ENCODE results near the gene ZNF513.

ZNF513 gene

GRCh38 chr2:27376151-27376865, 4.2 kb downstream of the ZNF513 start:
- Mint-ChIP-seq H3K27me3 (no peaks in the 10 kb centered on the region), H3K36me3 (ENCODE audit: low read depth) (peaks cover 70% of the 10 kb centered on the region), H3K9me3 (no peaks in the 10 kb centered on the region), H3K4me1 (ENCODE audit: low read depth) (peaks cover 44% of the 10 kb centered on the region), H3K4me3 (no peak overlapping the region), H3K27ac (no peak overlapping the region)

DNA sequence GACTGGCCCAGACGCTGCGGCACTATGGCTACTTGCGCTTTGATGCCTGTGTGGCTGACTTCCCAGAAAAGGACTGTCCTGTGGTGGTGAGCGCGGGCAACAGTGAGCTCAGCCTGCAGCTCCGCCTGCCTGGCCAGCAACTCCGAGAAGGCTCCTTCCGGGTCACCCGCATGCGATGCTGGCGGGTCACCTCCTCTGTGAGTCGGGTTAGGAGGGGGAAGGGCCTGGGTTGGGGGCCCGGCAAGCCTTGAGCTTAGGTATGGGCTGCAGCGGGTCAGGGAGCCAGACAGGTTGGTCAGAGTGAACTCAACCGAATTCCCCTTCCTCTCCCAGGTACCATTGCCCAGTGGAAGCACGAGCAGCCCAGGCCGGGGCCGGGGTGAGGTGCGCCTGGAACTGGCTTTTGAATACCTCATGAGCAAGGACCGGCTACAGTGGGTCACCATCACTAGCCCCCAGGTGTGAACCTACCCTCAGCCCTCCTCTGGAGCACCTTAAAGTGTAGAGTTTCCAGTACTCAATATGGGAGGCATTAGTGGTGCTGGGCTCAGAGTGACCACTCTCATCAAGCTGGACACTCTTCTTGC, 4.9 kb downstream of the ZNF513 start:
- H3K4me3 Mint-ChIP-seq, result no peak overlapping the region
- H3K27ac Mint-ChIP-seq, result peak overlapping the region; percentile 67
- H3K27me3 Mint-ChIP-seq, result no peaks in the 10 kb centered on the region
- H3K4me1 Mint-ChIP-seq (ENCODE audit: low read depth), result peaks cover 40% of the 10 kb centered on the region
- no peaks in the 10 kb centered on the region for H3K9me3 Mint-ChIP-seq
- peaks cover 68% of the 10 kb centered on the region for H3K36me3 Mint-ChIP-seq (ENCODE audit: low read depth)

- Mint-ChIP-seq H3K9me3 (no peaks in the 10 kb centered on the region), H3K4me3 (no peak overlapping the region), H3K27me3 (no peaks in the 10 kb centered on the region), H3K36me3 (ENCODE audit: low read depth) (peaks cover 71% of the 10 kb centered on the region), H3K4me1 (ENCODE audit: low read depth) (peaks cover 35% of the 10 kb centered on the region), H3K27ac (no peak overlapping the region)
Measured at GRCh38 chr2:27373567-27373966, 7.0 kb downstream of the ZNF513 start.

DNA sequence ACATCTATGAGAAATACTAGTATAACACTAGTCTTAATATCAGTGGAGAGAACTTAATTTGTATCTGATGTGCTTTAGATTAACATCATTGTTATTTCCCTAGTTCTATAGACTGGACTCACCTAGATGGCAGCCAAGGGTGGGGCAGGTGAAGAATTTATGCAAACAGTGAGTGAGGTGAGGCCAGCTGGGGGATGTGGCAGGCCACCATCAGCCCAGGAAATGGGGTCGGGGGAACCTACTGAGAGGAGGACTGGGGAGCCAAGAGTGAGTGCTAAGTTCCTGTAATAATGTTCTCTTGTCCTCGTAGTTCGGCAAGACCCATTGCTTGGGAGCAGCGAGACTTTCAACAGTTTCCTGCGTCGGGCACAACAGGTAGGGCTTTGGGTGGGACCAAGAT, 7.6 kb downstream of the ZNF513 start:
- Mint-ChIP-seq H3K9me3 (no peaks in the 10 kb centered on the region), H3K4me3 (peak overlapping the region; percentile 98), H3K27ac (peak overlapping the region; percentile 80), H3K4me1 (ENCODE audit: low read depth) (peaks cover 37% of the 10 kb centered on the region), H3K36me3 (ENCODE audit: low read depth) (peaks cover 77% of the 10 kb centered on the region), H3K27me3 (no peaks in the 10 kb centered on the region)

DNA sequence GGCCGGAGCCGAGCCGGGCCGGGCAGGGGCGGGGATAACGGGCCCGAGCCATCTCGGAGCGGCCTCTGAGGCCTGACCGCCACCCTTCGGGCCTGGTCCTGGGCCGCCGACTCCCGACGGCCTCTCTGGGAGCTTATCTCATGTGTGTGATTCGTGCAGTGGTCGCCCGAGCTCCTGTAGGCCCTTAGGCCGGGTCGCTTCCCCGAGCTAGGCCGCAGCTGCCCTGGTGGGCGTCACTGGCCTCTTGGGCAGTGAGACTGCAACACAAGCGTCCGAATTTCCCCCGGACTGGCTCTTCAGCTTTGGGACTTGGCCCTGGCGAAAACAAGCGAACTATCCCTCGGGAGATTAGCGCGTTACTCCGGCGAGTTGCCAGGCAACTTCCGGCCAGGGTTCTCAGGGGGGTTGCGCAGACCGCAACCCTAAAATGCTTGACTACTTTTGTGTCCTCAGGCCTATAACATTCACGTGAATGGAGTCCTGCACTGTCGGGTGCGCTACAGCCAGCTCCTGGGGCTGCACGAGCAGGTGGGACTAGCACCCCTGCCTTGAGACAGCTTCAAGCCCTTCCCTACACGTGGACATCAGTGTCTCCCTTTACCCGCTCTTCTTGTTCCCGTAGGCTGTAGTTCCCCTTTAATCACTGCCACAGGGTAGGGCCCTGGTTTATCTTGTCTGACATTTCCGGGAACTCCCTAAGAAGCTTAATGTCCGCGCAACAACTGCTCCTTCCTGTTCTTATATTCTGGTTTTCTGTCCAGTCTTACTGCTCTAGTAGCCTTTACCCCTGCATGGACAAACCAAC, 9.5 kb downstream of the ZNF513 start:
- Mint-ChIP-seq H3K9me3 (no peaks in the 10 kb centered on the region), H3K27ac (peak overlapping the region; percentile 99), H3K36me3 (ENCODE audit: low read depth) (peaks cover 77% of the 10 kb centered on the region), H3K4me3 (peak overlapping the region; percentile 98), H3K27me3 (no peaks in the 10 kb centered on the region), H3K4me1 (ENCODE audit: low read depth) (peaks cover 45% of the 10 kb centered on the region)

GRCh38 chr2:27370026-27370815, 10.3 kb downstream of the ZNF513 start, which contains the start of the genes EIF2B4 and SNX17:
Gene EIF2B4 (minus strand): TSS chr2:27370338. CDS start chr2:27370314, 24 bp downstream.
Gene SNX17 (plus strand): TSS chr2:27370616. CDS start chr2:27370744, 128 bp downstream.
- H3K4me3 Mint-ChIP-seq, result peak within 1 kb of the TSS; percentile 98
- H3K36me3 Mint-ChIP-seq (ENCODE audit: low read depth), result peaks cover 71% of the 10 kb centered on the region
- H3K27me3 Mint-ChIP-seq, result no peaks in the 10 kb centered on the region
- peak within 1 kb of the TSS; percentile 99 for H3K27ac Mint-ChIP-seq
- H3K4me1 Mint-ChIP-seq (ENCODE audit: low read depth), result peaks cover 45% of the 10 kb centered on the region
- H3K9me3 Mint-ChIP-seq, result no peaks in the 10 kb centered on the region

DNA sequence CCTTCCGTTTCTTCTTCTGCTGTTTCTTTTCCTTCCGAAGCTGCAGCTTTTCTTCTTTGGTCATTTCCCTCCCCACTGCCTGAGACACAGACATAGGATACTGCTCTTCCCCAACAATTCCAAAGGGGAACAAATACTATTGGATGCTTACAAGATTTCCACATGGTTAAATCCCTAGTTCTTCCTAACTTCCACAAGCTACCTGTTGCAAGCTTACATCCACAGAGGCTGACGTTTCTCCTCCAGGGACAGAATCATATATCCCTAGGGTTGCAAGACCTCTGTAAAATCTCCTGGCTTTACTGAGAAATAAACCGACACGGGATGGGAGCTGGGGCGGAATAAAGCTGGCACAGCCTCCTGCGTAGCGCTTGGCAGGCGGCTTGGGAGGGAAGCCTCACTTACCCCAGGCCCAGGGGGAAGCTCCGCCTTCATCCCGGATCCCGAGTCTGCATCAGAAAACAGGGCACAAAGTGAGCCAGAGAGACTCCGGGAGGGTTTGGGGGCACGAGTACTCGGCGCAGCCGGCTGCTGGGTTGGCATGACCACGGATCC, 11.0 kb downstream of the ZNF513 start:
- Mint-ChIP-seq H3K36me3 (ENCODE audit: low read depth) (peaks cover 69% of the 10 kb centered on the region), H3K27me3 (no peaks in the 10 kb centered on the region), H3K4me1 (ENCODE audit: low read depth) (peaks cover 45% of the 10 kb centered on the region), H3K27ac (peak overlapping the region; percentile 79), H3K4me3 (peak overlapping the region; percentile 98), H3K9me3 (no peaks in the 10 kb centered on the region)

- Mint-ChIP-seq H3K9me3 (no peaks in the 10 kb centered on the region), H3K36me3 (ENCODE audit: low read depth) (peaks cover 54% of the 10 kb centered on the region), H3K27ac (peak overlapping the region; percentile 61), H3K4me1 (ENCODE audit: low read depth) (peaks cover 16% of the 10 kb centered on the region), H3K4me3 (no peak overlapping the region), H3K27me3 (no peaks in the 10 kb centered on the region)
Measured at GRCh38 chr2:27363933-27364332, 16.6 kb downstream of the ZNF513 start.

DNA sequence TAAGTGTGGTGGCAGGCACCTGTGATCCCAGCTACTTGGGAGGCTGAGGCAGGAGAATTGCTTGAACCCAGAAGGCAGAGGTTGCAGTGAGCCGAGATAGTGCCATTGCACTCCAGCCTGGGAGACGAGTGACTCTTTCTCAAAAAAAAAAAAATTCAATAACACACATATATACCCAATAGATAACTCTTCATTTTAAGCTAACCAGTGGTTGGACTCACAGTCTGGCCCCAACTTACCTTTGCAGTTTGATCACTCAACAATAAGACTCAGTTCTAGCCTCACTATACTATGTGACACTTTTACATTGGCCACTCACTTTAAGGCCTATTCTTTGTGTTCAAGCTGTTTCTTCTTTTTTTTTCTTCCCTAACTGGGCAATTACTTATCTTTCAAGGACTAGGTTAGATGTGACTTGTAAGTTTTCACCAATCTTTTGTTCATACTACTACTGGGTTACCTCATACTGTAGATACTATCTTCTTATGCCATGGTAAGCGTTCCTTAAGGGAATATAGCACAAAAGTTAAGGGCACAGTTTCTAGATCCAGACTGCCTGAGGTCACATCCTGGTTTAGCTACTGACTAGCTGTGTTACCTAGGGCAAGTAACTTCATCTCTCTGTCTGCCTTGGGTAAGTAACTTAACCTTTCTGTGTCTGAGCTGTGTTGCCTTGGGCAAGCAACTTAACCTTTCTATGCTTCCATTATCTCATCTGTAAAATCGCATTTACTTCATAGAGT, 17.7 kb downstream of the ZNF513 start:
- peaks cover 55% of the 10 kb centered on the region for H3K36me3 Mint-ChIP-seq (ENCODE audit: low read depth)
- no peaks in the 10 kb centered on the region for H3K27me3 Mint-ChIP-seq
- peaks cover 17% of the 10 kb centered on the region for H3K4me1 Mint-ChIP-seq (ENCODE audit: low read depth)
- no peaks in the 10 kb centered on the region for H3K9me3 Mint-ChIP-seq
- peak overlapping the region; percentile 27 for H3K27ac Mint-ChIP-seq
- no peak overlapping the region for H3K4me3 Mint-ChIP-seq

GRCh38 chr2:27356382-27357181, 24.0 kb downstream of the ZNF513 start, which contains the start of gene GTF3C2:
Gene GTF3C2 (minus strand): TSS chr2:27356764. CDS start chr2:27343554, 13,210 bp downstream.
- Mint-ChIP-seq H3K27me3 (no peaks in the 10 kb centered on the region), H3K36me3 (ENCODE audit: low read depth) (peaks cover 31% of the 10 kb centered on the region), H3K27ac (peak within 1 kb of the TSS; percentile 99), H3K4me3 (peak within 1 kb of the TSS; percentile 99), H3K9me3 (no peaks in the 10 kb centered on the region), H3K4me1 (ENCODE audit: low read depth) (peaks cover 55% of the 10 kb centered on the region)

DNA sequence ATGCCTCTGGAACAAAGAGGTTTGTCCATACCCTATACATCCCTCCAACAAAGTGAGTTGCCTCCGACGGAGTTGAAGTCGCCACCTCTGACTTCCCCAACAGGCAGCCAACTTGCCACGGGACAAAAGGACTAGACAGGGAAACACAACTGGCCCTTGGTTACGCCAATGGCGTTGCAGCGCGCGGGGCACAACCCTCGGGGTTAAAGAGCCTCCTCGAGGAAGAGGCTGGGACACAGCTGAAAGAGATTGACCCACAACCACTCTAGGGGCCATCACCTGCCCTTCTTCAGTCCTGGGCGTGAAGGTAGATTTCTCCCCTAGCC, 24.5 kb downstream of the ZNF513 start:
- Mint-ChIP-seq H3K9me3 (no peaks in the 10 kb centered on the region), H3K4me3 (peak overlapping the region; percentile 99), H3K27me3 (no peaks in the 10 kb centered on the region), H3K27ac (peak overlapping the region; percentile 99), H3K36me3 (ENCODE audit: low read depth) (peaks cover 29% of the 10 kb centered on the region), H3K4me1 (ENCODE audit: low read depth) (peaks cover 59% of the 10 kb centered on the region)

GRCh38 chr2:27354597-27354927, 26.0 kb downstream of the ZNF513 start:
- Mint-ChIP-seq H3K4me1 (ENCODE audit: low read depth) (peaks cover 59% of the 10 kb centered on the region), H3K4me3 (peak overlapping the region; percentile 99), H3K36me3 (ENCODE audit: low read depth) (peaks cover 31% of the 10 kb centered on the region), H3K27ac (no peak overlapping the region), H3K27me3 (no peaks in the 10 kb centered on the region), H3K9me3 (no peaks in the 10 kb centered on the region)

Measured in stimulated activated naive CD8-positive, alpha-beta T cell treated with anti-CD3 and anti-CD28 coated beads, Interleukin-15, Interleukin-2, amounts not matched to agents 100 ng/mL and 50 ng/mL, for 24 hours (primary cell).